ENCODE results near the gene TAAR1. TPM values are rescaled to one million over a fixed set of nuclear protein-coding genes. Genes with fewer than 3 reads are reported as not detected.

The TAAR1 gene
- total RNA-seq, 1 donor from 2014 or later, result not detected

GRCh38 chr6:132695773-132696172 lies 36.8 kb upstream of the TAAR1 start:
- Mint-ChIP-seq H3K36me3 (peaks cover 9% of the 10 kb centered on the region), H3K27me3 (ENCODE audit: low read depth) (no peaks in the 10 kb centered on the region), H3K27ac (no peak overlapping the region), H3K4me1 (no peaks in the 10 kb centered on the region), H3K4me3 (no peak overlapping the region), H3K9me3 (peaks cover 16% of the 10 kb centered on the region)
- TF ChIP-seq CTCF (IDR thresholded peaks at IDR 0.05; ENCODE audit: unreplicated experiment), result no peak
- DNase-seq (ENCODE audit: low spot score in 2 of 2, unreplicated experiment in 2 of 2), result no peak

- TF ChIP-seq CTCF (IDR thresholded peaks at IDR 0.05; ENCODE audit: unreplicated experiment), result no peak
- Mint-ChIP-seq H3K27me3 (ENCODE audit: low read depth) (peaks cover 2% of the 10 kb centered on the region), H3K36me3 (peaks cover 9% of the 10 kb centered on the region), H3K9me3 (peaks cover 16% of the 10 kb centered on the region), H3K27ac (no peak overlapping the region), H3K4me1 (no peaks in the 10 kb centered on the region), H3K4me3 (no peak overlapping the region)
- no peak for DNase-seq (ENCODE audit: low spot score in 2 of 2, unreplicated experiment in 2 of 2)
These were observed 34.5 kb upstream of the TAAR1 start for GRCh38 chr6:132693478-132693877.

- Mint-ChIP-seq H3K27ac (no peak overlapping the region), H3K9me3 (peaks cover 14% of the 10 kb centered on the region), H3K27me3 (ENCODE audit: low read depth) (peaks cover 2% of the 10 kb centered on the region), H3K36me3 (peaks cover under 1% of the 10 kb centered on the region), H3K4me3 (no peak overlapping the region), H3K4me1 (no peaks in the 10 kb centered on the region)
- DNase-seq (ENCODE audit: low spot score in 2 of 2, unreplicated experiment in 2 of 2), result no peak
- TF ChIP-seq CTCF (IDR thresholded peaks at IDR 0.05; ENCODE audit: unreplicated experiment), result no peak
These were observed 31.7 kb upstream of the TAAR1 start for GRCh38 chr6:132690678-132691077.

GRCh38 chr6:132687306-132687705 lies 28.3 kb upstream of the TAAR1 start:
- Mint-ChIP-seq H3K27me3 (ENCODE audit: low read depth) (peaks cover 2% of the 10 kb centered on the region), H3K36me3 (no peaks in the 10 kb centered on the region), H3K27ac (no peak overlapping the region), H3K4me1 (peaks cover 9% of the 10 kb centered on the region), H3K9me3 (peaks cover 16% of the 10 kb centered on the region), H3K4me3 (no peak overlapping the region)
- no peak for TF ChIP-seq CTCF (IDR thresholded peaks at IDR 0.05; ENCODE audit: unreplicated experiment)
- DNase-seq (ENCODE audit: low spot score in 2 of 2, unreplicated experiment in 2 of 2), result no peak

- no peak for TF ChIP-seq CTCF (IDR thresholded peaks at IDR 0.05; ENCODE audit: unreplicated experiment)
These were observed 27.5 kb upstream of the TAAR1 start for GRCh38 chr6:132686531-132686930.

GRCh38 chr6:132685009-132685408 lies 26.0 kb upstream of the TAAR1 start:
- Mint-ChIP-seq H3K4me3 (no peak overlapping the region), H3K4me1 (peaks cover 9% of the 10 kb centered on the region), H3K9me3 (peaks cover 23% of the 10 kb centered on the region), H3K27me3 (ENCODE audit: low read depth) (peaks cover 2% of the 10 kb centered on the region), H3K36me3 (no peaks in the 10 kb centered on the region), H3K27ac (no peak overlapping the region)
- no peak for TF ChIP-seq CTCF (IDR thresholded peaks at IDR 0.05; ENCODE audit: unreplicated experiment)
- no peak for DNase-seq (ENCODE audit: low spot score in 2 of 2, unreplicated experiment in 2 of 2)

More at GRCh38 chr6:132686531-132686930, 27.5 kb upstream of the TAAR1 start:
- Mint-ChIP-seq H3K36me3 (no peaks in the 10 kb centered on the region), H3K9me3 (peaks cover 23% of the 10 kb centered on the region), H3K4me3 (no peak overlapping the region), H3K27ac (no peak overlapping the region), H3K27me3 (ENCODE audit: low read depth) (peaks cover 2% of the 10 kb centered on the region), H3K4me1 (peaks cover 9% of the 10 kb centered on the region)
- DNase-seq (ENCODE audit: low spot score in 2 of 2, unreplicated experiment in 2 of 2), result no peak
